H9 (cell line): Measurements from ENCODE around the gene SIRPD. TPM values are rescaled to one million over a fixed set of nuclear protein-coding genes. Genes with fewer than 3 reads are reported as not detected.

Experiments
- DNase-seq: peaks from one replicate; pipeline ENCODE4 v3.0.0-alpha.2; 2017
- H2AFZ ChIP-seq: one replicate; pipeline ENCODE4 v1.6.1; 2013; ENCODE audit warnings: mild to moderate bottlenecking, low read length, control low read depth, moderate library complexity
- H2AK5ac ChIP-seq: 2 replicates; pipeline ENCODE4 v1.6.1; 2013; ENCODE audit warnings: low read length, control low read depth, mixed read lengths; ENCODE audit not compliant: insufficient read length
- H2BK120ac ChIP-seq: one replicate; pipeline ENCODE4 v1.6.1; 2013; ENCODE audit warnings: low read depth, mild to moderate bottlenecking, low read length, control low read depth, inconsistent platforms; ENCODE audit not compliant: poor library complexity, severe bottlenecking
- H2BK12ac ChIP-seq: 2 replicates; pipeline ENCODE4 v1.6.1; 2013; ENCODE audit warnings: low read length, control low read depth, mixed read lengths, low read depth; ENCODE audit not compliant: insufficient read length
- H2BK15ac ChIP-seq: 2 replicates; pipeline ENCODE4 v1.6.1; 2013; ENCODE audit warnings: low read depth, low read length, control low read depth
- H2BK20ac ChIP-seq: one replicate; pipeline ENCODE4 v1.6.1; 2013; ENCODE audit warnings: low read depth, mild to moderate bottlenecking, low read length, control low read depth, inconsistent platforms; ENCODE audit not compliant: poor library complexity, severe bottlenecking
- H2BK5ac ChIP-seq: 2 replicates; pipeline ENCODE4 v1.6.1; 2013; ENCODE audit warnings: low read length, control low read depth, mixed read lengths; ENCODE audit not compliant: insufficient read length
- H3K14ac ChIP-seq: 2 replicates; pipeline ENCODE4 v1.6.1; 2013; ENCODE audit warnings: low read length, control low read depth; ENCODE audit not compliant: insufficient read depth
- H3K18ac ChIP-seq: 2 replicates; pipeline ENCODE4 v1.6.1; 2013; ENCODE audit warnings: low read depth, mild to moderate bottlenecking, mixed read lengths, low read length, control low read depth; ENCODE audit not compliant: insufficient read length
- H3K23ac ChIP-seq: 2 replicates; pipeline ENCODE4 v1.6.1; 2013; ENCODE audit warnings: low read length, control low read depth, mixed read lengths, low read depth; ENCODE audit not compliant: insufficient read length
- H3K23me2 ChIP-seq: 2 replicates; pipeline ENCODE4 v1.6.1; 2013; ENCODE audit warnings: low read depth, mild to moderate bottlenecking, mixed read lengths, low read length, control low read depth; ENCODE audit not compliant: insufficient read length, poor library complexity, severe bottlenecking
- H3K27ac ChIP-seq: 2 replicates; pipeline ENCODE4 v1.5.1; 2013; ENCODE audit warnings: low read length, control low read depth, mixed read lengths, low read depth; ENCODE audit not compliant: insufficient read length
- H3K27me3 ChIP-seq: 2 replicates; pipeline ENCODE4 v1.6.1; 2013; ENCODE audit warnings: low read length, control low read depth, inconsistent platforms; ENCODE audit not compliant: insufficient read depth
- H3K4ac ChIP-seq: 2 replicates; pipeline ENCODE4 v1.6.1; 2013; ENCODE audit warnings: low read depth, mild to moderate bottlenecking, control low read depth, inconsistent platforms, low read length, moderate library complexity
- H3K4me1 ChIP-seq: 2 replicates; pipeline ENCODE4 v1.6.1; 2013; ENCODE audit warnings: low read length, control low read depth, inconsistent platforms; ENCODE audit not compliant: insufficient read depth
- H3K4me2 ChIP-seq: 2 replicates; pipeline ENCODE4 v1.6.1; 2013; ENCODE audit warnings: low read length, control low read depth, mixed read lengths; ENCODE audit not compliant: insufficient read length, insufficient read depth
- H3K56ac ChIP-seq: 2 replicates; pipeline ENCODE4 v1.6.1; 2013; ENCODE audit warnings: low read depth, mild to moderate bottlenecking, mixed read lengths, low read length, control low read depth; ENCODE audit not compliant: insufficient read length
- H3K79me1 ChIP-seq: 2 replicates; pipeline ENCODE4 v1.6.1; 2013; ENCODE audit warnings: low read depth, mild to moderate bottlenecking, moderate library complexity, low read length, control low read depth, inconsistent platforms; ENCODE audit not compliant: insufficient read depth, poor library complexity, severe bottlenecking
- H3K79me2 ChIP-seq: 2 replicates; pipeline ENCODE4 v1.6.1; 2013; ENCODE audit warnings: low read length, control low read depth, inconsistent platforms; ENCODE audit not compliant: insufficient read depth
- H3K9ac ChIP-seq: 2 replicates; pipeline ENCODE4 v1.6.1; 2013; ENCODE audit warnings: low read length, control low read depth, mixed read lengths; ENCODE audit not compliant: insufficient read length; ENCODE audit errors: extremely low read depth
- H3K9me3 ChIP-seq: one replicate; pipeline ENCODE4 v1.6.1; 2013; ENCODE audit warnings: low read depth, low read length, inconsistent platforms; ENCODE audit not compliant: control insufficient read depth
- H3T11ph ChIP-seq: one replicate; pipeline ENCODE4 v1.6.1; 2013; ENCODE audit warnings: mild to moderate bottlenecking, low read length, control low read depth, inconsistent platforms
- H4K20me1 ChIP-seq: one replicate; pipeline ENCODE4 v1.6.1; 2013; ENCODE audit not compliant: control insufficient read depth, insufficient read length, insufficient read depth
- H4K5ac ChIP-seq: 2 replicates; pipeline ENCODE4 v1.6.1; 2013; ENCODE audit warnings: low read depth, mild to moderate bottlenecking, mixed read lengths, low read length, control low read depth; ENCODE audit not compliant: insufficient read length
- H4K8ac ChIP-seq: replicated peaks from 2 replicates; pipeline ENCODE4 v1.6.1; 2013; ENCODE audit warnings: low read length, control low read depth, mixed read lengths, low read depth; ENCODE audit not compliant: insufficient read length
- H4K91ac ChIP-seq: 2 replicates; pipeline ENCODE4 v1.6.1; 2013; ENCODE audit warnings: low read depth, mild to moderate bottlenecking, moderate library complexity, mixed read lengths, low read length, control low read depth; ENCODE audit not compliant: insufficient read length
- H3K27ac Mint-ChIP-seq, 3 experiments: 2 replicates in 2 of 3; 3 replicates in 1 of 3; pipeline ENCODE4 v1.8.0; 2020 to 2021; ENCODE audit warnings: mixed read lengths in 3 of 3, mild to moderate bottlenecking in 1 of 3, moderate library complexity in 1 of 3
- H3K27me3 Mint-ChIP-seq: 2 replicates; pipeline ENCODE4 v1.8.0; 2021; ENCODE audit warnings: low read depth, mild to moderate bottlenecking, moderate library complexity, mixed read lengths
- H3K36me3 Mint-ChIP-seq, 3 experiments: 2 replicates in 2 of 3; 3 replicates in 1 of 3; pipeline ENCODE4 v1.8.0; 2020 to 2021; ENCODE audit warnings: low read depth in 3 of 3, mixed read lengths in 3 of 3; ENCODE audit not compliant: insufficient read depth in 1 of 3
- H3K4me1 Mint-ChIP-seq, 2 experiments: 2 replicates each; pipeline ENCODE4 v1.8.0; 2020; ENCODE audit warnings: mixed read lengths in 2 of 2
- H3K4me3 Mint-ChIP-seq, 2 experiments: 2 replicates in 1 of 2; 3 replicates in 1 of 2; pipeline ENCODE4 v1.8.0; 2020 to 2021; ENCODE audit warnings: mild to moderate bottlenecking in 2 of 2, mixed read lengths in 2 of 2, moderate library complexity in 1 of 2
- H3K9me3 Mint-ChIP-seq, 2 experiments: 2 replicates in 1 of 2; 3 replicates in 1 of 2; pipeline ENCODE4 v1.8.0; 2020; ENCODE audit warnings: mild to moderate bottlenecking in 2 of 2, mixed read lengths in 2 of 2, moderate library complexity in 1 of 2
- total RNA-seq: library from RNA; stranded (reverse); gene quantifications from 2 replicates; pipeline ENCODE4 v1.2.1, GENCODE V29; 2021
- TF ChIP-seq, protein P1 (sequence below): fragments of 200-600 bp; sonication (generic); conservative IDR thresholded peaks from 3 replicates; pipeline ENCODE4 v1.8.0; 2021; ENCODE audit warnings: antibody characterized with exemption, mild to moderate bottlenecking

Gene SIRPD
- total RNA-seq, 1 experiment from 2014 or later: not detected

GRCh38 chr20:1508574-1508973 is 48.9 kb downstream of the SIRPD start:
- Mint-ChIP-seq H3K36me3 (peaks cover 0 to under 1% (median 0%) of the 10 kb centered on the region in 3 experiments; a peak in 2 of 7 replicates), H3K4me3 (no peak overlapping the region), H3K27ac (no peak overlapping the region), H3K27me3 (peaks cover 23% of the 10 kb centered on the region), H3K4me1 (peaks cover 8 to 12% of the 10 kb centered on the region in 2 experiments), H3K9me3 (peaks cover 0 to under 1% of the 10 kb centered on the region in 2 experiments; a peak in 2 of 5 replicates)
- Histone ChIP-seq H3K4ac (no peak overlapping the region), H3K27me3 (no peaks in the 10 kb centered on the region), H3K9ac (no peak overlapping the region), H2BK5ac (no peak overlapping the region), H2BK15ac (no peak overlapping the region), H3T11ph (no peak overlapping the region), H3K23me2 (no peaks in the 10 kb centered on the region), H3K14ac (no peak overlapping the region), H3K18ac (no peak overlapping the region), H3K79me2 (no peaks in the 10 kb centered on the region), H4K91ac (no peak overlapping the region), H3K56ac (no peak overlapping the region), H2BK20ac (no peak overlapping the region), H3K23ac (no peak overlapping the region), H4K20me1 (no peaks in the 10 kb centered on the region), H2BK12ac (no peak overlapping the region), H3K79me1 (no peaks in the 10 kb centered on the region), H3K4me2 (no peak overlapping the region), H4K5ac (no peak overlapping the region), H3K4me1 (no peaks in the 10 kb centered on the region), H2AK5ac (no peak overlapping the region), H4K8ac (no peak overlapping the region), H2BK120ac (no peak overlapping the region), H2AFZ (no peak overlapping the region), H3K27ac (no peak overlapping the region), H3K9me3 (no peaks in the 10 kb centered on the region)
- TF ChIP-seq, protein P1, sequence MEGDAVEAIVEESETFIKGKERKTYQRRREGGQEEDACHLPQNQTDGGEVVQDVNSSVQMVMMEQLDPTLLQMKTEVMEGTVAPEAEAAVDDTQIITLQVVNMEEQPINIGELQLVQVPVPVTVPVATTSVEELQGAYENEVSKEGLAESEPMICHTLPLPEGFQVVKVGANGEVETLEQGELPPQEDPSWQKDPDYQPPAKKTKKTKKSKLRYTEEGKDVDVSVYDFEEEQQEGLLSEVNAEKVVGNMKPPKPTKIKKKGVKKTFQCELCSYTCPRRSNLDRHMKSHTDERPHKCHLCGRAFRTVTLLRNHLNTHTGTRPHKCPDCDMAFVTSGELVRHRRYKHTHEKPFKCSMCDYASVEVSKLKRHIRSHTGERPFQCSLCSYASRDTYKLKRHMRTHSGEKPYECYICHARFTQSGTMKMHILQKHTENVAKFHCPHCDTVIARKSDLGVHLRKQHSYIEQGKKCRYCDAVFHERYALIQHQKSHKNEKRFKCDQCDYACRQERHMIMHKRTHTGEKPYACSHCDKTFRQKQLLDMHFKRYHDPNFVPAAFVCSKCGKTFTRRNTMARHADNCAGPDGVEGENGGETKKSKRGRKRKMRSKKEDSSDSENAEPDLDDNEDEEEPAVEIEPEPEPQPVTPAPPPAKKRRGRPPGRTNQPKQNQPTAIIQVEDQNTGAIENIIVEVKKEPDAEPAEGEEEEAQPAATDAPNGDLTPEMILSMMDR: no peak
- DNase-seq: no peak
